DND-41 (cell line): ENCODE results near the gene ZDHHC14.

Experiments
- ATAC-seq: fragments of 200-7000 bp; cut with Tn5 transposase; 3 replicates; pipeline ENCODE4 v1.9.1; 2021; ENCODE audit warnings: low read depth; ENCODE audit not compliant: insufficient read depth
- DNase-seq: peaks from one replicate; pipeline ENCODE4 v3.0.0-alpha.2; 2020
- H2AFZ ChIP-seq: 2 replicates; pipeline ENCODE4 v1.6.0; 2012; ENCODE audit warnings: low read depth, low read length
- H3K27ac ChIP-seq: 2 replicates; pipeline ENCODE4 v1.5.1; 2012; ENCODE audit warnings: low read length, inconsistent platforms
- H3K27me3 ChIP-seq: fragments of 200-600 bp; sonication (generic); 2 replicates; pipeline ENCODE4 v1.6.0; 2012; ENCODE audit warnings: low read length, mild to moderate bottlenecking, inconsistent platforms; ENCODE audit not compliant: insufficient read depth, poor library complexity
- H3K36me3 ChIP-seq: 2 replicates; pipeline ENCODE4 v1.5.1; 2012; ENCODE audit warnings: low read length, inconsistent platforms; ENCODE audit not compliant: insufficient read depth
- H3K4me1 ChIP-seq: 2 replicates; pipeline ENCODE4 v1.5.1; 2012; ENCODE audit warnings: mild to moderate bottlenecking, low read length; ENCODE audit not compliant: insufficient read depth
- H3K4me2 ChIP-seq: 2 replicates; pipeline ENCODE4 v1.6.0; 2012; ENCODE audit warnings: mild to moderate bottlenecking, moderate library complexity, low read length, inconsistent platforms; ENCODE audit not compliant: insufficient read depth
- H3K4me3 ChIP-seq, 2 experiments: fragments of 200-600 bp in 1 of 2; shearing (Covaris generic) in 1 of 2; 2 replicates each; pipeline ENCODE4 v1.5.1; 2012 to 2016; ENCODE audit warnings: inconsistent platforms in 2 of 2, low read length in 2 of 2, mild to moderate bottlenecking in 2 of 2, low read depth in 1 of 2, moderate library complexity in 1 of 2
- H3K79me2 ChIP-seq: 2 replicates; pipeline ENCODE4 v1.6.0; 2012; ENCODE audit warnings: low read length, inconsistent platforms; ENCODE audit not compliant: insufficient read depth
- H3K9ac ChIP-seq: 2 replicates; pipeline ENCODE4 v1.6.0; 2012; ENCODE audit warnings: low read depth, mild to moderate bottlenecking, inconsistent platforms, low read length, moderate library complexity
- H3K9me3 ChIP-seq: 2 replicates; pipeline ENCODE4 v1.5.1; 2012; ENCODE audit warnings: low read length, moderate library complexity, mild to moderate bottlenecking, inconsistent platforms; ENCODE audit not compliant: insufficient read depth, severe bottlenecking
- H4K20me1 ChIP-seq: 2 replicates; pipeline ENCODE4 v1.6.0; 2012; ENCODE audit warnings: low read length; ENCODE audit not compliant: insufficient read depth
- EZH2 ChIP-seq: IDR thresholded peaks from 3 replicates; pipeline ENCODE4 v1.6.1; 2012; ENCODE audit warnings: borderline replicate concordance, low read depth, mild to moderate bottlenecking, moderate library complexity, low read length, inconsistent platforms; ENCODE audit not compliant: severe bottlenecking
- TF ChIP-seq, protein P1 (sequence below): IDR thresholded peaks from 2 replicates; pipeline ENCODE4 v1.5.1; 2012; ENCODE audit warnings: borderline replicate concordance, low read length, moderate library complexity, mild to moderate bottlenecking; ENCODE audit not compliant: poor library complexity, severe bottlenecking; ENCODE audit errors: extremely low read depth

The ZDHHC14 gene

GRCh38 chr6:157505912-157506491, 125.0 kb downstream of the ZDHHC14 start:
- no peaks in the 10 kb centered on the region for H3K27me3 ChIP-seq
- H3K79me2 ChIP-seq = no peaks in the 10 kb centered on the region
- H4K20me1 ChIP-seq = no peaks in the 10 kb centered on the region
- H3K9me3 ChIP-seq = peaks cover 8% of the 10 kb centered on the region
- H3K9ac ChIP-seq = no peak overlapping the region
- TF ChIP-seq, protein P1, sequence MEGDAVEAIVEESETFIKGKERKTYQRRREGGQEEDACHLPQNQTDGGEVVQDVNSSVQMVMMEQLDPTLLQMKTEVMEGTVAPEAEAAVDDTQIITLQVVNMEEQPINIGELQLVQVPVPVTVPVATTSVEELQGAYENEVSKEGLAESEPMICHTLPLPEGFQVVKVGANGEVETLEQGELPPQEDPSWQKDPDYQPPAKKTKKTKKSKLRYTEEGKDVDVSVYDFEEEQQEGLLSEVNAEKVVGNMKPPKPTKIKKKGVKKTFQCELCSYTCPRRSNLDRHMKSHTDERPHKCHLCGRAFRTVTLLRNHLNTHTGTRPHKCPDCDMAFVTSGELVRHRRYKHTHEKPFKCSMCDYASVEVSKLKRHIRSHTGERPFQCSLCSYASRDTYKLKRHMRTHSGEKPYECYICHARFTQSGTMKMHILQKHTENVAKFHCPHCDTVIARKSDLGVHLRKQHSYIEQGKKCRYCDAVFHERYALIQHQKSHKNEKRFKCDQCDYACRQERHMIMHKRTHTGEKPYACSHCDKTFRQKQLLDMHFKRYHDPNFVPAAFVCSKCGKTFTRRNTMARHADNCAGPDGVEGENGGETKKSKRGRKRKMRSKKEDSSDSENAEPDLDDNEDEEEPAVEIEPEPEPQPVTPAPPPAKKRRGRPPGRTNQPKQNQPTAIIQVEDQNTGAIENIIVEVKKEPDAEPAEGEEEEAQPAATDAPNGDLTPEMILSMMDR = no peak
- no peak for TF ChIP-seq EZH2
- no peaks in the 10 kb centered on the region for H3K4me1 ChIP-seq
- no peak overlapping the region for H3K4me2 ChIP-seq
- ATAC-seq (no peak), DNase-seq (no peak)
- H3K4me3 ChIP-seq = no peak overlapping the region
- H3K36me3 ChIP-seq = no peaks in the 10 kb centered on the region
- H2AFZ ChIP-seq = no peak overlapping the region
- no peak overlapping the region for H3K27ac ChIP-seq

- Histone ChIP-seq H2AFZ (no peak overlapping the region), H3K9ac (no peak overlapping the region), H3K4me3 (no peak overlapping the region), H4K20me1 (no peaks in the 10 kb centered on the region), H3K4me2 (no peak overlapping the region), H3K27me3 (no peaks in the 10 kb centered on the region), H3K9me3 (peaks cover 8% of the 10 kb centered on the region), H3K79me2 (no peaks in the 10 kb centered on the region), H3K27ac (no peak overlapping the region), H3K36me3 (no peaks in the 10 kb centered on the region), H3K4me1 (no peaks in the 10 kb centered on the region)
- TF ChIP-seq EZH2 = no peak
- TF ChIP-seq, protein P1 = no peak
- DNase-seq = no peak
- ATAC-seq = no peak
Measured at GRCh38 chr6:157510323-157511188, 129.6 kb downstream of the ZDHHC14 start.

DNA sequence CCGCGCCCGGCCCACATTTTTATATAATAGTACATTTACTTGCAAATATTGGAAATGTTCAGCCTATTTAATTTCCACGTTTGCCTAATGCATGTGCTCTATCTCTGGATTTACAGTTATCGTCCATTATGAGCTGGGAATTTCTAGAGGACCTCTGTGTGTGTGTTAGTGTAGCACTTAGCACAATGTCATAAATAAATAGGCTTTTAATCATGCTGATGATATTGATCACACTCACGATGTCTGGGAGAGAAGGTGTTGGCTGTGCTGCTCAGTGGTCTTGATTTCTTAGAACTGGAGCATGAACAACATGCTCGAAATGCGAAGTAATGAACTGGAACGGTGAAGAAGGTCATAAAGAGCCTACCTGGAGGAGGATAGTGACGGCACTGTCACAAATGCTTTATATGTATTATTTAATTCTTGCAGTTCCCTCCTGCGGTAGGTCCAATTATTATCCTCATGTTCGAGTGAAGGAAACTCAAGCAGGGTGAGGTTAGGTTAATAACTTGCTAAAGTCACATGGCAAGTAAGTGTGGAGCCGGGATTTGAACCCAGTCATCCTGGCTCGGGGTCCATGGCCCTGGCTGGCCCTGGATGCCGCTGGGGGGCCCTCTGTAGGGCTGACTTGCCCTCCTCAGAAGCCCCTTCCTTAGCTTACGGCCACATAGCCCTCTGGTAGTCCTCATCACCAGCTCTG, 130.8 kb downstream of the ZDHHC14 start:
- H3K9ac ChIP-seq = no peak overlapping the region
- H3K4me1 ChIP-seq = no peaks in the 10 kb centered on the region
- no peaks in the 10 kb centered on the region for H4K20me1 ChIP-seq
- ATAC-seq = no peak
- no peak overlapping the region for H2AFZ ChIP-seq
- no peaks in the 10 kb centered on the region for H3K27me3 ChIP-seq
- no peak for TF ChIP-seq EZH2
- TF ChIP-seq, protein P1 = no peak
- no peak overlapping the region for H3K27ac ChIP-seq
- no peak for DNase-seq
- no peak overlapping the region for H3K4me2 ChIP-seq
- no peaks in the 10 kb centered on the region for H3K9me3 ChIP-seq
- H3K36me3 ChIP-seq = no peaks in the 10 kb centered on the region
- no peaks in the 10 kb centered on the region for H3K79me2 ChIP-seq
- H3K4me3 ChIP-seq = no peak overlapping the region
